Keratinocyte (primary cell): ENCODE results near the gene FANCL. TPM values are rescaled to one million over a fixed set of nuclear protein-coding genes. Genes with fewer than 3 reads are reported as not detected.

ENCODE experiments used
- DNase-seq: peaks from one replicate; pipeline ENCODE4 v3.0.0-alpha.2; 2011; ENCODE audit warnings: low read depth, missing footprints, low spot score
- FAIRE-seq: peaks from 2 replicates; lab custom pipeline; 2011; peaks lifted over from hg19 to GRCh38; lab: Jason Lieb, UNC
- H2AFZ ChIP-seq: 2 replicates; pipeline ENCODE4 v1.6.0; 2012; ENCODE audit warnings: low read length, control low read depth, inconsistent platforms; ENCODE audit not compliant: control insufficient read depth
- H3K27ac ChIP-seq: 2 replicates; pipeline ENCODE4 v1.5.1; 2011; ENCODE audit warnings: low read length; ENCODE audit not compliant: control insufficient read depth, insufficient read depth
- H3K27me3 ChIP-seq: 3 replicates; pipeline ENCODE4 v1.6.0; 2011; ENCODE audit warnings: low read length; ENCODE audit not compliant: control insufficient read depth, insufficient read depth; ENCODE audit errors: extremely low read depth
- H3K36me3 ChIP-seq, 2 experiments: 2 replicates in 1 of 2; 3 replicates in 1 of 2; pipeline ENCODE4 v1.5.1; 2011; ENCODE audit warnings: low read length in 2 of 2, mild to moderate bottlenecking in 1 of 2; ENCODE audit not compliant: control insufficient read depth in 2 of 2, insufficient read depth in 2 of 2; ENCODE audit errors: extremely low read depth in 1 of 2
- H3K4me1 ChIP-seq: 3 replicates; pipeline ENCODE4 v1.5.1; 2011; ENCODE audit warnings: low read length; ENCODE audit not compliant: control insufficient read depth, insufficient read depth; ENCODE audit errors: extremely low read depth
- H3K4me2 ChIP-seq: 3 replicates; pipeline ENCODE4 v1.6.0; 2011; ENCODE audit warnings: low read depth, low read length; ENCODE audit not compliant: control insufficient read depth, insufficient read depth; ENCODE audit errors: extremely low read depth
- H3K4me3 ChIP-seq, 3 experiments: fragments of 200-600 bp in 1 of 3; sonication (generic) in 1 of 3; 2 replicates in 2 of 3; 3 replicates in 1 of 3; pipeline ENCODE4 v1.5.1; 2011 to 2016; ENCODE audit warnings: low read length in 3 of 3, mild to moderate bottlenecking in 3 of 3, control low read depth in 2 of 3, inconsistent platforms in 1 of 3, low read depth in 1 of 3, mixed read lengths in 1 of 3, mixed run types in 1 of 3, moderate library complexity in 1 of 3; ENCODE audit not compliant: control insufficient read depth in 2 of 3, insufficient read depth in 2 of 3; ENCODE audit errors: extremely low read depth in 1 of 3
- H3K79me2 ChIP-seq: 2 replicates; pipeline ENCODE4 v1.6.0; 2012; ENCODE audit warnings: low read length; ENCODE audit not compliant: control insufficient read depth, insufficient read depth
- H3K9ac ChIP-seq: 3 replicates; pipeline ENCODE4 v1.6.0; 2011; ENCODE audit warnings: low read length; ENCODE audit not compliant: control insufficient read depth, insufficient read depth; ENCODE audit errors: extremely low read depth
- H3K9me1 ChIP-seq: 3 replicates; pipeline ENCODE4 v1.6.0; 2011; ENCODE audit warnings: low read length; ENCODE audit not compliant: control insufficient read depth, insufficient read depth; ENCODE audit errors: extremely low read depth
- H3K9me3 ChIP-seq: 2 replicates; pipeline ENCODE4 v1.5.1; 2012; ENCODE audit warnings: low read depth, low read length; ENCODE audit not compliant: control insufficient read depth
- H4K20me1 ChIP-seq: 3 replicates; pipeline ENCODE4 v1.6.0; 2011; ENCODE audit warnings: low read length; ENCODE audit not compliant: control insufficient read depth, insufficient read depth; ENCODE audit errors: extremely low read depth
- CTCF ChIP-seq, 3 experiments: IDR thresholded peaks in 1 of 3; conservative IDR thresholded peaks in 1 of 3; optimal IDR thresholded peaks in 1 of 3; 2 replicates in 2 of 3; 3 replicates in 1 of 3; pipeline versions ENCODE3 to v1.5.1; 2011; ENCODE audit warnings: low read length in 3 of 3, mild to moderate bottlenecking in 3 of 3, moderate library complexity in 2 of 3, control low read depth in 1 of 3, inconsistent platforms in 1 of 3; ENCODE audit not compliant: insufficient read depth in 2 of 3; ENCODE audit errors: extremely low read depth in 1 of 3
- EZH2 ChIP-seq: IDR thresholded peaks from one replicate; pipeline ENCODE4 v1.6.1; 2012; ENCODE audit warnings: inconsistent platforms, mild to moderate bottlenecking, low read length, moderate library complexity
- dilution Hi-C: fragments of 300-500 bp; cut with MboI; formaldehyde crosslinking; loops from one replicate; pipeline ENCODE4 v1.7.0; 2020; ENCODE audit warnings: low sequenced_read_pairs; ENCODE audit not compliant: extremely low pct_ligation_motif_present
- polyA plus RNA-seq, 5 experiments: library from polyadenylated mRNA; depleted of rRNA in 3 of 5; stranded (reverse) in 3 of 5; stranded (forward) in 1 of 5; unstranded in 1 of 5; fragments of >200 nt; gene quantifications; 1 replicate in 1 of 5; 2 replicates in 3 of 5; 3 replicates in 1 of 5; pipeline versions ENCODE4 v1.2.1 to v1.2.3, GENCODE V29; 2011 to 2012; ENCODE audit warnings: missing spikeins in 2 of 5, low read depth in 1 of 5, low replicate concordance in 1 of 5

FANCL gene
- polyA plus RNA-seq, 1 donor (not counting 4 experiments of a cell fraction or from before 2014, with no cell fraction given), result 15.1 TPM

- H3K4me1 ChIP-seq, result no peaks in the 10 kb centered on the region
- no peaks in the 10 kb centered on the region for H3K9me3 ChIP-seq
- H3K27ac ChIP-seq, result no peak overlapping the region
- FAIRE-seq (no peak), DNase-seq (no peak)
- H3K27me3 ChIP-seq, result no peaks in the 10 kb centered on the region
- no peaks in the 10 kb centered on the region for H4K20me1 ChIP-seq
- no peaks in the 10 kb centered on the region for H3K9me1 ChIP-seq
- no peak overlapping the region for H3K4me3 ChIP-seq
- no peak overlapping the region for H3K9ac ChIP-seq
- no peak overlapping the region for H2AFZ ChIP-seq
- TF ChIP-seq CTCF (optimal IDR thresholded peaks at IDR 0.05 in 1 of 3, IDR thresholded peaks at IDR 0.05 in 1 of 3, conservative IDR thresholded peaks at IDR 0.05 in 1 of 3; ENCODE audit: extremely low read depth in 1 of 3, insufficient read depth in 2 of 3, low read length in 3 of 3) (no peak), EZH2 (no peak)
- no peak overlapping the region for H3K4me2 ChIP-seq
- no peaks in the 10 kb centered on the region for H3K79me2 ChIP-seq
- dilution Hi-C loops, result no loop called here
- H3K36me3 ChIP-seq, result no peaks in the 10 kb centered on the region
Observed at GRCh38 chr2:58227171-58227917, 13.8 kb downstream of the FANCL start.

DNA sequence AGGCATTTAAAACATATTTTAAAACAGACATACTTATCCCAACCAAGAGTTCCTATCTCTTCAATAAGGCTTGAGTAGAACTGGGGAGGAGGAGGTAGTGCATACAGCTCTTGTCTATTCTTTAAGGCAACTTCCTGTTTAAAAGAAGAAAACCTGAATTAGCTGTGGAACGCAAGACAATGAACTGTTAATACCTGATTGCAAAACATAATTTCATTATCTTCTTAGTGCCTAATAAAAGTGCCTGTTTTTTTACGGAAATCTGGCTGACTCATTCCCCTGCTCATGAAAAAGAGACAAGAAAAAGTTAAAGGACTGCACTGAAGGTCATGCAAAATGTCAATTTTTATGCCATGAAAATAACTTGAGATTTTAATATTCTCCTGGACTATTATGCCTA is 19.2 kb downstream of the FANCL start:
- H3K4me3 ChIP-seq, result no peak overlapping the region
- no peak for FAIRE-seq
- TF ChIP-seq CTCF (optimal IDR thresholded peaks at IDR 0.05 in 1 of 3, IDR thresholded peaks at IDR 0.05 in 1 of 3, conservative IDR thresholded peaks at IDR 0.05 in 1 of 3; ENCODE audit: extremely low read depth in 1 of 3, insufficient read depth in 2 of 3, low read length in 3 of 3) (no peak), EZH2 (no peak)
- no peak overlapping the region for H3K4me2 ChIP-seq
- no peaks in the 10 kb centered on the region for H4K20me1 ChIP-seq
- H3K9ac ChIP-seq, result no peak overlapping the region
- H3K36me3 ChIP-seq, result no peaks in the 10 kb centered on the region
- H3K9me3 ChIP-seq, result no peaks in the 10 kb centered on the region
- dilution Hi-C loops, result no loop called here
- H2AFZ ChIP-seq, result no peak overlapping the region
- DNase-seq, result no peak
- no peaks in the 10 kb centered on the region for H3K9me1 ChIP-seq
- no peaks in the 10 kb centered on the region for H3K27me3 ChIP-seq
- no peak overlapping the region for H3K27ac ChIP-seq
- H3K79me2 ChIP-seq, result no peaks in the 10 kb centered on the region
- no peaks in the 10 kb centered on the region for H3K4me1 ChIP-seq
